H1 (cell line): ENCODE data around the gene KCNC3. TPM values are rescaled to one million over a fixed set of nuclear protein-coding genes. Genes with fewer than 3 reads are reported as not detected.
A peak's percentile ranks its signal among the peaks of the same experiment; 100 is the strongest.

ENCODE experiments used
- CEBPB ChIP-seq: IDR thresholded peaks from 2 replicates; pipeline ENCODE4 v1.6.1; 2012; ENCODE audit warnings: low read depth, low read length
- EGR1 ChIP-seq: IDR thresholded peaks from 2 replicates; pipeline ENCODE4 v1.6.1; 2011; ENCODE audit warnings: low read depth, low read length, borderline replicate concordance
- HDAC6 ChIP-seq: IDR thresholded peaks from one replicate; pipeline ENCODE4 v1.7.1; 2012; ENCODE audit warnings: low read depth, mild to moderate bottlenecking, inconsistent platforms, low read length, moderate library complexity
- MAFK ChIP-seq: IDR thresholded peaks from 2 replicates; pipeline ENCODE4 v1.6.1; 2012; ENCODE audit warnings: low read depth, mild to moderate bottlenecking, improper control_type of control experiment, low read length
- PHF8 ChIP-seq: fragments of 200-600 bp; sonication (generic); conservative IDR thresholded peaks from 2 replicates; pipeline ENCODE4 v1.7.1; 2012; ENCODE audit warnings: low read depth, mild to moderate bottlenecking, inconsistent platforms, low read length, moderate library complexity
- POLR2A ChIP-seq, 2 experiments: IDR thresholded peaks; 1 replicate in 1 of 2; 2 replicates in 1 of 2; pipeline ENCODE4 v1.6.1; 2011; ENCODE audit warnings: low read depth in 2 of 2, low read length in 2 of 2, mild to moderate bottlenecking in 2 of 2; ENCODE audit errors: control extremely low read depth in 1 of 2
- RAD21 ChIP-seq, 2 experiments: IDR thresholded peaks in 1 of 2; conservative IDR thresholded peaks in 1 of 2; 2 replicates each; pipeline ENCODE4 v1.6.1; 2011; ENCODE audit warnings: low read depth in 2 of 2, low read length in 2 of 2, improper control_type of control experiment in 1 of 2, inconsistent platforms in 1 of 2, mild to moderate bottlenecking in 1 of 2, moderate library complexity in 1 of 2
- SIN3A ChIP-seq, 2 experiments: IDR thresholded peaks in 1 of 2; conservative IDR thresholded peaks in 1 of 2; 2 replicates each; pipeline ENCODE4 v1.6.1; 2011 to 2012; ENCODE audit warnings: low read length in 2 of 2, improper control_type of control experiment in 1 of 2, low read depth in 1 of 2, mild to moderate bottlenecking in 1 of 2
- SIX5 ChIP-seq: IDR thresholded peaks from 2 replicates; pipeline ENCODE4 v1.6.1; 2011; ENCODE audit warnings: mild to moderate bottlenecking, low read depth, low read length
- SP1 ChIP-seq: IDR thresholded peaks from 2 replicates; pipeline ENCODE4 v1.6.1; 2011; ENCODE audit warnings: low read depth, low read length
- SUZ12 ChIP-seq: fragments of 200-600 bp; sonication (generic); IDR thresholded peaks from 2 replicates; pipeline ENCODE4 v1.6.1; 2012; ENCODE audit warnings: mild to moderate bottlenecking, inconsistent platforms, low read length, moderate library complexity, mixed read lengths
- polyA plus RNA-seq, 7 experiments: library from polyadenylated mRNA; depleted of rRNA in 3 of 7; stranded (reverse) in 5 of 7; unstranded in 2 of 7; fragments of >200 nt in 5 of 7; fragments of 200-250 nt in 2 of 7; gene quantifications; 1 replicate in 5 of 7; 2 replicates in 1 of 7; 4 replicates in 1 of 7; pipeline versions ENCODE4 v1.2.1 to v1.2.3, GENCODE V29; 2011 to 2013; ENCODE audit warnings: missing spikeins in 2 of 7, mixed read lengths in 2 of 7
- total RNA-seq: library from RNA; stranded (reverse); fragmentation: NEBNext Ultra II Directional; extraction: Animal tissue kit (Norgen Biotek cat#: 25700); gene quantifications from 2 replicates; pipeline ENCODE4 v1.2.1, GENCODE V29; 2021

Gene KCNC3
- total and polyA plus RNA-seq, 2 of the 8 experiments (the other 6 are each of a cell fraction or from before 2014, with no cell fraction given), result 3.9 to 7.2 TPM

DNA sequence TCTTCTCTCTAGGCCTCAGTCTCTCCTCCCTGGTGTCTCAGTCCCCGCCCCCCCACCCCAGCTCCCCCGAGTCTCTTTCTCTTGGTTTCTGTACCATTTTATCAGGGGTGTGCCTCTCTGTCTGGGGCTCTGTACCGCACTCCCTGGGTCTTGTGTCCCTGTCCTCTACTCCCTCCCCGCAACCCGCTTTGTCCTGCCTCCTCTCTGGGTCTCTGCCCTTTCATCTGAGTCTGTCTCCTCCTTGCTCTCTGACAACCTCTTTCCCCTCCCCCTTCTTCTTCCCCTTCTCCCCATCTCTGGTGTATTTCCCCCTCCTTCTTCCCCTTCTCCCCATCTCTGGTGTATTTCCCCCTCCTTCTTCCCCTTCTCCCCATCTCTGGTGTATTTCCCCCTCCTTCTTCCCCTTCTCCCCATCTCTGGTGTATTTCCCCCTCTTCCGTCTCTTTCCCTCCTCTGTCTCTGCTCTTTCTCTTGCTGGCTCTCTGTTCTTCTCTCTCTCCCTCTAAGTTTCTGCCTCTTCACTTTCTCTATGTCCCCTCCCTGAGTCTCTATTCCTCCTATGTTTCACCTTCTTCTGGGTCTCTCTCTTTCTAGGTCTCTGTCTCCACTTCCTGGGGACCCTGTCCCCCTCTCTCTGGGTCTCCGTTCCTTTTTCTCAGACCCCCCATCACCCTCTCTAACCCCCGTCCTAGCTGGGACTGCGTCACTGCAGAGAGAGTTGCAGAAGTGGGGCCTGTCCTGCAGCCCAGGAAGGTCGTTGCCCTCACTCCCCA is 2.2 kb upstream of the KCNC3 start (continued):
- no peak for TF ChIP-seq RAD21 (IDR thresholded peaks at IDR 0.05 in 1 of 2, conservative IDR thresholded peaks at IDR 0.05 in 1 of 2; ENCODE audit: low read depth in 2 of 2, low read length in 2 of 2)
- TF ChIP-seq SIX5, result no peak
- TF ChIP-seq MAFK, result no peak
- no peak for TF ChIP-seq CEBPB
- 0 out of 2 replicates have a peak, but pooled peaks have one; percentile 38 for TF ChIP-seq SP1
- TF ChIP-seq POLR2A (IDR thresholded peaks at IDR 0.05; ENCODE audit: control extremely low read depth in 1 of 2, low read depth in 2 of 2, low read length in 2 of 2), result no peak; a peak in 1 of 3 replicates
- TF ChIP-seq EGR1, result peak; percentile 55; the same call in 1 of the 2 replicates
- TF ChIP-seq SUZ12, result peak; percentile 13; the same call in 1 of the 2 replicates
- TF ChIP-seq SIN3A (conservative IDR thresholded peaks at IDR 0.05 in 1 of 2, IDR thresholded peaks at IDR 0.05 in 1 of 2; ENCODE audit: low read depth in 1 of 2, low read length in 2 of 2), result peak; percentile 63 to 85; a peak in 1 of 4 replicates
- no peak for TF ChIP-seq HDAC6
- TF ChIP-seq PHF8, result no peak
